ENCODE data around the gene GMPR.

GRCh38 chr6:16196260-16196983, 42.0 kb upstream of the GMPR start:
- TF ChIP-seq CTCF (conservative IDR thresholded peaks at IDR 0.05; ENCODE audit: low read length) (no peak), EZH2phosphoT487 (IDR thresholded peaks at IDR 0.05; ENCODE audit: borderline replicate concordance, low read depth, low read length) (no peak)

Measured in OCI-LY7 (cell line).